GM19455 (cell line): ENCODE data around the gene TCHP.
"Not testable (repeated sequence)": the region's sequence is repeated elsewhere in the genome, so short reads cannot be mapped to it uniquely, and the experiment has no call there.

Experiments used
- ATAC-seq: cut with Tn5 transposase; IDR thresholded peaks from one replicate; pipeline ENCODE4 v1.9.1; 2021; ENCODE audit not compliant: unreplicated experiment

TCHP gene

GRCh38 chr12:109910254-109910968, 10.3 kb downstream of the TCHP start:
- no peak for ATAC-seq

- ATAC-seq, result no peak
Measured at GRCh38 chr12:109910969-109911348, 10.9 kb downstream of the TCHP start.

DNA sequence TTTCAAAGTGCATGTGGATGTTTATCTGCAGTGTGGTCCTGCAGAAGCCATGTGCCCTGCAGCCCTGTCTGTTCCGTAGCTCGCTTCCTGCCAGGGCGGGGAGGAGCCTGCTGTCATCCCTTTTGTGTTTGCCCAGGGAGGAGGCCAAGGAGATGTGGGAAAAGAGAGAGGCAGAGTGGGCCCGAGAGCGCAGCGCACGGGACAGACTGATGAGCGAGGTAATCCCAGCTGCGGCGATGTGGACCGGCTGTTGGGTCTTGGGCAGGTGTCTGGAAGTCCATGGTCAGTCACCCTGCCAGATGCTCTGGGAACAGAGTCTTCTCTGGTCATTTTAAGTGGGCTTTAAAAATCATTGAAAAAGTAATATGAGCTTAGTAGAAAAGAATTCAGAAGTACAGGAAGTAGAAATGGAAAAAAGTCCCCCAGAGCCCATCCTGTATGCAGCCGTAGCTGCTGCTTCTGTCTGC, 12.8 kb downstream of the TCHP start:
- no peak for ATAC-seq

GRCh38 chr12:109914461-109914860, 14.4 kb downstream of the TCHP start:
- no peak for ATAC-seq

DNA sequence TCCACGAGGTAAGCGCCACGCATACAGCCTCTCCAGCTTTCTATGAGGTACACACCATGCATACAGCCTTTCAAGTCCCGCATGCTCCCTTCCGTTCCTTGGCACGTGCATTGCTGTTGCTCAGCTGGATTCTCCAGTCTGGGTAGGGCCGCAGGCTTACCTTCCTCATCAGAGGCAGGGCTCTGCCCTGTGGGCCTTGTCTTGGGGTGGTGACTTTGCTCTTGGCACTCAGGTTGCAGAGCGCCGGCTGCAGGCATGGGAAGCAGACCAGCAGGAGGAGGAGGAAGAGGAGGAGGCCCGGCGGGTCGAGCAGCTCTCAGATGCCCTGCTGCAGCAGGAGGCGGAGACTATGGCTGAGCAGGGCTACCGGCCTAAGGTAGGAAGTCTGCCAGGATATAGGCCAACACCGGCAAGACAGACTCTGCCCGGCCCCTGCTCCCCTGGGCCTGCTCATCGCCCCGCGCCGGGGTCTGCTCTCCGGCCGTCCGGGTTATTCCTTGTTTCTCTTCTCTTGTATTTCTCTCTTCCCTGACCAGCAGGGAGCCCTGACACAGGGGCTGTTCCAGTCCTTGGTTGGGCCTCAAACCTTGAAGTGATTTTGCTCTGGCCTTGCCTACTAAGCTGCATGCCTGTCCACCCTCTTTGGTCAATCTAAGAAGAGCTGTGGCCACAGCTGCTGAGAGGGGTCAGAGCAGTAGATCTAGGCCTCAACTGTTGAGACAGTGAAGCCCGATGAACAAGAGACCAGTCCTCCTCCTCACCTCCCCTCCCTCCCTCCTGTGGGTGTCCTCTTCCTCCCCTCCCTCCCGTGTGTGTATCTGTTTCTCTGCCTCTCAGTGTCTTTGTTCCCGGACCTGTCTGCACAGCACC, 15.3 kb downstream of the TCHP start:
- no peak for ATAC-seq

DNA sequence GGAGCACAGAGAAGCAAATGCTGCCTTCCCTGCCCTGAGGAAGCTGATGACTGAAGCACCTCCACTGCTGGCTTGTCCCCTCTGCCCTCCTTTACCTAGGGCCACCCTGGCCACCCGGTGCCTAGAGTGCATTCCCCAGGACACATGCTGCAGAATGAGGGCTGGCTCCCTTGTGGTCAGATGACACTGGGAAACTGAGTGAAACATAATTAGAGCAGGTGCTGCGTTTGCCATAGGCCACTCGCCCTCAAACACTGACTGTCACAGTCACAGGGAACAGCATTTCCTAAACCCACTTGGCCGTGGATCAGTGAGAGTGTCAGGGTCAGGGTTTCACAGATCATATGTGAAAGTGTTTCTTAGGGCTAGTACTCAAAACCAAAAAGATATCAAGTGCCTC, 16.0 kb downstream of the TCHP start:
- ATAC-seq, result no peak

GRCh38 chr12:109919456-109919855, 19.4 kb downstream of the TCHP start:
- no peak for ATAC-seq

DNA sequence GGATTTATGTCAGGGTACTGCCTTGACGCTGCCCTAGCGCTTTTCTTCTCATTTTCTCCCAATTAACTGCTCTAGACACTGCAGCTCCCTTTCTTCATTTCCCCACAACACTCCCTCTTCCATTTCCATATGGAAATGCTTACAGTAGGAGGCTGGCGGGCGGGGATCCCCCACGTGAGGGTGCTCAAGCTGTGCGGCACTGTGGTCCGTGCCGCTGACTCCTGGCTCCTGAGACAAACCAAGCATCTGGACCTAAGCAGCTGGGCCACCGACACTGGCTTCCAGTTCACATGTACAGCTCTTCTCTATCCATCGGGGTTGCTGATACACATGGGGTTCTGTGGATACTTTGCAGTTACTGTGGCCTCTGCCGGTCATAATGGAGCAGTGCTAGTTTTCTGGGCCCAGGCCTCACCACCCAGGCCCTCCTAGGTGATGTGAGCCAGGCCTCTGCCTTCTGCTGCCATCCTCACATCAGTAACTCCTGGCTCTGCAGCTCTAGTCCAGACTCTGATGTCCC, 20.2 kb downstream of the TCHP start:
- ATAC-seq, result no peak

GRCh38 chr12:109921982-109922381, 21.9 kb downstream of the TCHP start:
- ATAC-seq, result no peak

- no peak for ATAC-seq
Measured at GRCh38 chr12:109923038-109923437, 23.0 kb downstream of the TCHP start.

- ATAC-seq, result no peak
Measured at GRCh38 chr12:109923481-109924245, 23.6 kb downstream of the TCHP start.

DNA sequence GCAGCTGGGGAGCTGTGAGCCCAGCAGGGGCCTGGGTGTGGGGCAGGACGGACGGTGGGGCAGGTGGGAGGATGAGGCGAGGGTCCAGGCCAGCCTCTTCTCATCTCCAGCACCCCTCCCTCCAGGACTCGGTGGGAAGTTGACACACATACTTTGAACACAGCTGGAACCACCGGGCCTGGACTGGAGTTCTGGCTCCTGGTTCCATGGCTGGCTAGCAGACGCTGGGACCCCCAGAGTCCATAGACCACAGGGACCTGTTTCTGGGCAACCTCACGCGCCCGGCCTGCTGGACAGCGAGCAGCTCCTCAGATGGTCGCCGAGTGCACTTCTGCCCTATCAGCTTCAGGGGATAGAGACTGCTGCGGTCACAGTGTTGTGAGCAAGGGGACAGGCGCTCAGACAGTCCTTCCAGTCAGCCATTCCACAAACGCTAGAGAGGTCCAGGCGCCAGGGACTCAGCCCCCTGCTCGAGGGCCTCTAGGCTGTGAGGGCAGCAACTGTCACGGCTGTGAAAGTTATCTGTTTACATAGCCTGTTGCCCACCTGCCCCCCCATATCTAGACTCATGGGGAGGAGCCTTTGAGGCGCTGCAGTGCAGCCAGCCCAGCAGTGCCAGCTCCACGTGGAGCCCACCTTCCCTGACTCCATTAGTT, 25.2 kb downstream of the TCHP start:
- no peak for ATAC-seq

DNA sequence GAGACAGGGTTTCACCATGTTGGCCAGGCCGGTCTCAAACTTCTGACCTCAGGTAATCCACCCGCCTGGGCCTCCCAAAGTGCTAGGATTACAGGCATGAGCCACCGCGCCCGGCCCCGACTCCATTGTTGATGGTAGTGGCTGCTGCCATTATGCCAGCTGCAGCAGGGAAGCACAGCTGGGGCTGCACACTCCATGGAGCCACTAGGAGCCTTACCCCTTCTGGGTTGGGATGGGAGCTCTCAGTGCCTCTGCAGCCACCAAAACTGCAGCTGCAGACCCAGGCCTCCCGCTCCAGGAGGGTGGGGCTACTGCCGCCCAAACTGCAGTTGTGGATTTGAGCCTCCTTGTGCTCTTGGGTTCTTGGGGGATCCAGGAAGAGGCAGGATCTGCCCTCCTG, 25.9 kb downstream of the TCHP start:
- ATAC-seq, result no peak

DNA sequence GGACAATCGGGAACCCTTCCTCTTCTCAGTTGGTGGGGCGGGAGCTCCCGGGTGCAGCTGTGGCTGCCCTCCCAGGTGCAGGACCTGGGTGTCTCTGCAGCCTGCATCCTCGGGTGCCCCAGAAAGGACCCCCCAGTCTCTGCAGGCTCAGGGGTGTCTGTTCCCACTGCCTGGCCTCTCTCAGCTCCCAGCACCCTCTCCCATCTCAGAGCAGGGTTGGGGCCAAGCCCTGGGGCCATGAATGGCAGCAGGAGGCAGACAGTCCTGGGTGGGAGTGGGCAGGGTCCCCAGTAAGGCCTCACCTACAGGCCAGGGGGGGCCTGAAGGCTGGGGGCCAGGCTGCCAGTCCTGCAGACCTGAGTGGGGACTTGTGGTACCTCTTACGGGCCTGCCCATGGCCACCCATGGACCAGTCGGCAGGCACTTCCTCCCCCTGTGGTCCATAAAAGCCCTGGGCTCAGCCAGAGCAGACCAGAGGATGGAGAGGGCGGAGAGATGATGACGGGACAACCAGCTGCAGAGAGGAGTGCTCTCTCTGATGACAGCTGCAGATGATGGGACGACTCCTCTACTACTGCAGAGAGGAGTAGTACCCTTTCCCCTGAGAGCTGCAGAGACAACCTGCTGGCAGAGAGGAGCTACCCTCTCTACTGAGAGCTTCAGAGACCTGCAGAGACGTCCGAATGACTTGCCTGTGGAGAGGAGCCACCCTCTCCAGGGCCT, 26.6 kb downstream of the TCHP start:
- ATAC-seq, result no peak

DNA sequence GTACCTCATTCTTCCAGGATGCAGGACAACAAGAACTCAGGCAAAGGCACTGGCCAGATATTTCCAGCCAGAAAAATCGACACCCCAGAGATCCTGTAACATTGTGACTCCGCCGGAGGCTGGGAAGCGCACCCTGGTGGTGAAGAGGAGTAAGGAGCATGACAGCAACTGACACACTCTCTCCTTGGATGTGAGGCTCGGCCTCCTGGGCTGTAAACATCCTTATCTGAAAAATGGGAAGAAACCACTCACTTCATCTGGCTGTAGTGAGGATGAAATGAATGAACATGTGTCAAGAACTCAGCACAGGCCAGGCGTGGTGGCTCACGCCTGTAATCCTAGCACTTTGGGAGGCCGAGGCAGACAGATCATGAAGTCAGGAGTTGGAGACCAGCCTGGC, 27.5 kb downstream of the TCHP start:
- ATAC-seq, result no peak

- ATAC-seq, result no peak
Measured at GRCh38 chr12:109928058-109928656, 28.1 kb downstream of the TCHP start.

- not testable (repeated sequence) for ATAC-seq
Measured at GRCh38 chr12:109929326-109929725, 29.3 kb downstream of the TCHP start.

GRCh38 chr12:109930028-109930800, 30.1 kb downstream of the TCHP start:
- ATAC-seq, result no peak

DNA sequence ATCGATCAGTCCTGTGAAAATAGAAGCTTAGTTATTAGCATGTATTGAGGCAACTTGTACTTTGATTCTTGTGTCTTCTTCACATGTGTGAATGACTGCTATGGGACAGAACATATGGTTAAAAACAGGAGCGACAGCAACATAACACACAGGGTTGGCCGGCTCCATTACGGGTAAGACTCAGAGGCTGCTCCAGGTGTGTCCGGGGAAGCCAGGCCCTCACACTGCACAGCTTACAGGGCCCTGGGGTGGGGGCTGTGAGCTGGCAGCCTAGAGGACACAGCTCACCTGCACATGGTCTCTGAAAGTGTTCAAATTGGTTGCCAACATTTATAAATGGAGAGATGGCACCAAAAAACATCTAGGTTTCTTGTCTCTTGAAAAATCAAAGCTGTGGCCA, 31.1 kb downstream of the TCHP start:
- no peak for ATAC-seq
